SU-DHL-6 (cell line): ENCODE results near the gene SLC3A2.

Experiments used
- H2AFZ ChIP-seq: fragments of 200-600 bp; sonication (generic); 2 replicates; pipeline ENCODE4 v1.6.1; 2014; ENCODE audit warnings: low read depth, mild to moderate bottlenecking, moderate library complexity, mixed read lengths, antibody characterized with exemption, low read length; ENCODE audit not compliant: severe bottlenecking
- H3F3A ChIP-seq: fragments of 200-600 bp; shearing (Covaris generic); 2 replicates; pipeline ENCODE4 v1.6.0; 2016; ENCODE audit warnings: antibody characterized with exemption, mild to moderate bottlenecking; ENCODE audit not compliant: insufficient read depth
- H3K27ac ChIP-seq: fragments of 200-600 bp; sonication (generic); 2 replicates; pipeline ENCODE4 v1.5.1; 2016; ENCODE audit warnings: low read depth, mild to moderate bottlenecking, low read length, moderate library complexity, mixed read lengths
- H3K27me3 ChIP-seq: fragments of 200-600 bp; sonication (generic), shearing (Covaris generic); 2 replicates; pipeline ENCODE4 v1.6.0; 2014; ENCODE audit warnings: mild to moderate bottlenecking, low read length
- H3K36me3 ChIP-seq: fragments of 200-600 bp; sonication (generic); 2 replicates; pipeline ENCODE4 v1.6.1; 2014; ENCODE audit warnings: mild to moderate bottlenecking, low read length, mixed read lengths
- H3K4me2 ChIP-seq: fragments of 300-600, 200-600 bp; shearing (Covaris generic), sonication (generic); 2 replicates; pipeline ENCODE4 v1.6.0; 2014; ENCODE audit warnings: low read length, low read depth, mild to moderate bottlenecking; ENCODE audit not compliant: poor library complexity, severe bottlenecking
- H3K4me3 ChIP-seq: fragments of 200-600 bp; sonication (generic); 2 replicates; pipeline ENCODE4 v1.5.1; 2014; ENCODE audit warnings: antibody characterized with exemption, low read length, mild to moderate bottlenecking, mixed read lengths; ENCODE audit not compliant: insufficient read depth, poor library complexity, severe bottlenecking
- H3K79me2 ChIP-seq: fragments of 200-600 bp; sonication (generic); 2 replicates; pipeline ENCODE4 v1.6.1; 2014; ENCODE audit warnings: mild to moderate bottlenecking, low read length, moderate library complexity; ENCODE audit not compliant: insufficient read depth
- H3K9ac ChIP-seq: fragments of 200-600 bp; sonication (generic); 2 replicates; pipeline ENCODE4 v1.7.0; 2014; ENCODE audit warnings: mild to moderate bottlenecking, low read length
- H3K9me2 ChIP-seq: fragments of 200-600 bp; sonication (generic); replicated peaks from 2 replicates; pipeline ENCODE4 v1.6.1; 2014; ENCODE audit warnings: low read length; ENCODE audit not compliant: insufficient read depth
- H3K9me3 ChIP-seq: fragments of 200-600 bp; sonication (generic); 2 replicates; pipeline ENCODE4 v1.6.1; 2014; ENCODE audit warnings: low read length, mixed read lengths; ENCODE audit not compliant: insufficient read depth
- H4K20me1 ChIP-seq: fragments of 200-600 bp; sonication (generic); 2 replicates; pipeline ENCODE4 v1.6.1; 2014; ENCODE audit warnings: low read depth, mild to moderate bottlenecking, antibody characterized with exemption, low read length, moderate library complexity, mixed read lengths
- EZH2phosphoT487 ChIP-seq: fragments of 200-600 bp; sonication (generic), shearing (Covaris generic); conservative IDR thresholded peaks from 2 replicates; pipeline ENCODE4 v1.6.1; 2018; ENCODE audit warnings: mild to moderate bottlenecking, antibody characterized with exemption, low read length, moderate library complexity, mixed read lengths
- TF ChIP-seq, protein P1 (sequence below): fragments of 200-600 bp; sonication (generic); IDR thresholded peaks from one replicate; pipeline ENCODE4 v1.5.1; 2017; ENCODE audit warnings: antibody characterized with exemption, mild to moderate bottlenecking, low read length, moderate library complexity; ENCODE audit not compliant: insufficient read depth, poor library complexity, severe bottlenecking

SLC3A2 gene

GRCh38 chr11:62931499-62932278, 51.0 kb downstream of the SLC3A2 start:
- H3K79me2 ChIP-seq: no peaks in the 10 kb centered on the region

GRCh38 chr11:62933285-62933684, 52.6 kb downstream of the SLC3A2 start:
- no peak overlapping the region for H3K9ac ChIP-seq

More at GRCh38 chr11:62931499-62932278, 51.0 kb downstream of the SLC3A2 start:
- no peak overlapping the region for H3K4me3 ChIP-seq
- H3K36me3 ChIP-seq: no peaks in the 10 kb centered on the region
- no peak overlapping the region for H3K4me2 ChIP-seq
- H3K27me3 ChIP-seq: no peaks in the 10 kb centered on the region
- no peaks in the 10 kb centered on the region for H3F3A ChIP-seq
- H3K27ac ChIP-seq: no peak overlapping the region
- no peaks in the 10 kb centered on the region for H3K9me2 ChIP-seq
- no peaks in the 10 kb centered on the region for H3K9me3 ChIP-seq
- H4K20me1 ChIP-seq: no peaks in the 10 kb centered on the region
- TF ChIP-seq, protein P1, sequence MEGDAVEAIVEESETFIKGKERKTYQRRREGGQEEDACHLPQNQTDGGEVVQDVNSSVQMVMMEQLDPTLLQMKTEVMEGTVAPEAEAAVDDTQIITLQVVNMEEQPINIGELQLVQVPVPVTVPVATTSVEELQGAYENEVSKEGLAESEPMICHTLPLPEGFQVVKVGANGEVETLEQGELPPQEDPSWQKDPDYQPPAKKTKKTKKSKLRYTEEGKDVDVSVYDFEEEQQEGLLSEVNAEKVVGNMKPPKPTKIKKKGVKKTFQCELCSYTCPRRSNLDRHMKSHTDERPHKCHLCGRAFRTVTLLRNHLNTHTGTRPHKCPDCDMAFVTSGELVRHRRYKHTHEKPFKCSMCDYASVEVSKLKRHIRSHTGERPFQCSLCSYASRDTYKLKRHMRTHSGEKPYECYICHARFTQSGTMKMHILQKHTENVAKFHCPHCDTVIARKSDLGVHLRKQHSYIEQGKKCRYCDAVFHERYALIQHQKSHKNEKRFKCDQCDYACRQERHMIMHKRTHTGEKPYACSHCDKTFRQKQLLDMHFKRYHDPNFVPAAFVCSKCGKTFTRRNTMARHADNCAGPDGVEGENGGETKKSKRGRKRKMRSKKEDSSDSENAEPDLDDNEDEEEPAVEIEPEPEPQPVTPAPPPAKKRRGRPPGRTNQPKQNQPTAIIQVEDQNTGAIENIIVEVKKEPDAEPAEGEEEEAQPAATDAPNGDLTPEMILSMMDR: no peak
- TF ChIP-seq EZH2phosphoT487: no peak
- H2AFZ ChIP-seq: no peak overlapping the region
- H3K9ac ChIP-seq: no peak overlapping the region

GRCh38 chr11:62933750-62934495, 53.2 kb downstream of the SLC3A2 start:
- no peaks in the 10 kb centered on the region for H3K9me2 ChIP-seq
- H3K4me3 ChIP-seq: no peak overlapping the region
- H3K9me3 ChIP-seq: no peaks in the 10 kb centered on the region
- no peaks in the 10 kb centered on the region for H3K27me3 ChIP-seq
- H3K79me2 ChIP-seq: no peaks in the 10 kb centered on the region
- H3K36me3 ChIP-seq: no peaks in the 10 kb centered on the region
- H4K20me1 ChIP-seq: no peaks in the 10 kb centered on the region
- no peak overlapping the region for H2AFZ ChIP-seq
- no peak overlapping the region for H3K27ac ChIP-seq
- no peak overlapping the region for H3K9ac ChIP-seq
- no peak for TF ChIP-seq EZH2phosphoT487
- TF ChIP-seq, protein P1: no peak
- no peaks in the 10 kb centered on the region for H3F3A ChIP-seq
- H3K4me2 ChIP-seq: no peak overlapping the region

More at GRCh38 chr11:62933285-62933684, 52.6 kb downstream of the SLC3A2 start:
- no peaks in the 10 kb centered on the region for H3K9me2 ChIP-seq
- no peak overlapping the region for H3K4me3 ChIP-seq
- H3K36me3 ChIP-seq: no peaks in the 10 kb centered on the region
- no peaks in the 10 kb centered on the region for H3K27me3 ChIP-seq
- no peaks in the 10 kb centered on the region for H3K9me3 ChIP-seq
- no peak for TF ChIP-seq EZH2phosphoT487
- TF ChIP-seq, protein P1: no peak
- no peak overlapping the region for H3K27ac ChIP-seq
- H3K4me2 ChIP-seq: no peak overlapping the region
- no peak overlapping the region for H2AFZ ChIP-seq
- no peaks in the 10 kb centered on the region for H3F3A ChIP-seq
- no peaks in the 10 kb centered on the region for H4K20me1 ChIP-seq
- no peaks in the 10 kb centered on the region for H3K79me2 ChIP-seq
